ENCODE measurements around the gene TNS1.

TNS1 gene

DNA sequence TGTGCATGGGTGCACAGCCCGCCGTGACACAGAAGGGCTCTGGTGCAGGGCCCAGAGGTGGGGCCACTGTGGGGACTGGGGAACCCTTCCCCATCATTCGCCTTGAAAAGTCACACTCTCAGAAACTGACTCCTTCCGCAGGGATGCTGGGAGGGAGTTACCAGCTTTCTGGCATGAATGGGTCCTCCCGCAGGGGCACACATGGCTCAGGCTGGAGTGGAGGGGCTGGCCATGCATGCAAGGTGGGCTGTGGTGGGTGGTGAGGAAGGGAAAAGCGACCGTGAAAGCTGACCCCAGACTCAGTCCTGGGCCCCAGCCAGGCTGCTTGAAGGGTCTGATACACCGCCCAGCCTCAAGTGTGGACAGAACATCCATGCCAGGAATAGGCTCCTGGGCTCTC lies 201.1 kb downstream of the TNS1 start:
- DNase-seq (ENCODE audit: low read depth in 4 of 4, low spot score in 1 of 4) = no peak

DNA sequence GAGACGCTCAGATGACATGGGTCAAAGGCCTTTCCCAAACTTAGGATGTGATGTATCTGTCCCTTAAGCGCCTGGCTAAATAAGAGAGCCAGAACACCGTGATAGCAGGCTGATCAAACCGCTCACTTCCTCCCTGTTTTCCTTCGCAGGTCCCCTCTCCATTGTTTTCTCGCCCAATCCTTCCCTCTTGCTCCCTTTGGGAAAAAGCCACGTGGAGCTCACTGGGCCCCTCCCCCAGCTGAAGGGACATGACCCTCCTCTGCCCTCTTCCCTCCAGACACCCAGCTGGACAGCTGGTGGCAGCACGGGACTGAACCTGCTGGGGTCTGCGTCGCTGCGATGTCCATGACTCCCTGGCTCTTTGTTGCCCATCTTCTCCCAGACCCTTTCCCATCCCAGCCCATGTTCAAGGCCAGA lies 201.7 kb downstream of the TNS1 start:
- no peak for DNase-seq (ENCODE audit: low read depth in 4 of 4, low spot score in 1 of 4)

DNA sequence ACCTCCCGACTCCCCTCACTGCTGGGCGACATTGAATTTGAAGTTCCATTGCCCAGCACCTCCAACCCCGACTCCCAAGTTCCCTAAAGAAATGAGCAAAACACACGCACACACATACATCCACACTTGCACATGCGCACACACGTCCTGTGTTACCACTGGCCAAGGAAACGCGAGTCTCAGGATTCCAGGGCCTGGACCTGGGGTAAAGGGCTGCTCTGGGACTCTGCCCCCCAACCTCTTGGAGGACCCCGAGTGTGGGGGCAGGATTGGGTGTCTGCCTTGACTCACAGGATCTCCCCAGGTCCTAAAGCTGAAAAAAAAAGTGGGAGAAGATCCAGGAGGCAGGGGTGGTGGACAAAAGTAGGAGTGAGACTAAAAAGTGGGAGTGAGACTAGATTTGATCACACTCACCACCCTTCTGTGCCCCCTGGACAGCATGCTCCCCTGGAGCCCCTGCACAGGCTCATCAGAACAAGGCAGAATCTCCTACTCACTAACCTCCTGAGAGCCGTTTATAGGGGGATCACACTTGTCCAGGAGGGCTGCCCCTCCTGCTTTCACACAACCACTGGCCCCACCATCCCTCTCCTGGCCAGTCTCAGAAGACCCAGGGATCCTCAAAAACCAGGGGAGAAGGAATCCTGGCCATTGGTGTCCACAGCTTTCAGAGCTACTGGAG lies 202.2 kb downstream of the TNS1 start:
- no peak for DNase-seq (ENCODE audit: low read depth in 4 of 4, low spot score in 1 of 4)

DNA sequence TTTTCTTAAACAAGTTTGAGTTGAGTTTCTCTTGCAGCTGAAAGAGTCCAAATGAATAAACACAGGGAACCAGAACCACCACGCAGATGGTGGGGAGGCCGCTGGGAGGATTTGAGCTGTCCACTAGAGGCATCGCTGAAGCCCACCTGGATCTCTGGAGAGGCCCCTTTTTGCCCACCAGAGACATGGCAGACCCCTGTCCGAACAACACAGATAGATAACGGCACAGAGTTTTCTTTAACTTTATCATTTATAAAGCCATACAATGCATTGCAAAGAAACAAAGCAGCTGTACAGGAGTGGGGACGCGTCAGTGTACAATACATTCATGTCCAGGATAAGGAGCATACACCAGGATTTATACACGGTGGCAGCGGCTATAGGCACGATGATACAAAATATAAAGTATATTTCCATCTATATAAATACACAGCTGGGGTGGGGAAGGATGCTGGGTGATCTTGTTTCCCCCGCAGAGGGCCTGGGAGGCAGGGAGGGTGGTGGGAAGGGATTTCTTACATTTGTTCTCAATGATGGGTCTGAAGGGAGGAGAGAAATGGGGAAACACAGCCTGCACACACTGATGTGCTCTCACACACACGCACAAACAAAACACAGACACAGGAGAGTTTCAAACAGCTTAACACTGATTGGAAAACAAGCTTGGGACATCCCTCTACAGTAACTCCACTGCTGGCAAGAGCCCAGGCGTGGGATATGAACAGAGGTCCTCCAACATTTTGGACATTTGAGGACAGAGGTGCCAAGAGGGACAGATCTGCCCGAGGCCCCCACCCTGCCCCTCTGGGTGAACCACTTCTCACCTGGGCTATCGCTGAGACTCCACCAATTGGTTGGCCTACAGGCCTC lies 203.0 kb downstream of the TNS1 start:
- DNase-seq (ENCODE audit: low read depth in 4 of 4, low spot score in 1 of 4) = no peak

DNA sequence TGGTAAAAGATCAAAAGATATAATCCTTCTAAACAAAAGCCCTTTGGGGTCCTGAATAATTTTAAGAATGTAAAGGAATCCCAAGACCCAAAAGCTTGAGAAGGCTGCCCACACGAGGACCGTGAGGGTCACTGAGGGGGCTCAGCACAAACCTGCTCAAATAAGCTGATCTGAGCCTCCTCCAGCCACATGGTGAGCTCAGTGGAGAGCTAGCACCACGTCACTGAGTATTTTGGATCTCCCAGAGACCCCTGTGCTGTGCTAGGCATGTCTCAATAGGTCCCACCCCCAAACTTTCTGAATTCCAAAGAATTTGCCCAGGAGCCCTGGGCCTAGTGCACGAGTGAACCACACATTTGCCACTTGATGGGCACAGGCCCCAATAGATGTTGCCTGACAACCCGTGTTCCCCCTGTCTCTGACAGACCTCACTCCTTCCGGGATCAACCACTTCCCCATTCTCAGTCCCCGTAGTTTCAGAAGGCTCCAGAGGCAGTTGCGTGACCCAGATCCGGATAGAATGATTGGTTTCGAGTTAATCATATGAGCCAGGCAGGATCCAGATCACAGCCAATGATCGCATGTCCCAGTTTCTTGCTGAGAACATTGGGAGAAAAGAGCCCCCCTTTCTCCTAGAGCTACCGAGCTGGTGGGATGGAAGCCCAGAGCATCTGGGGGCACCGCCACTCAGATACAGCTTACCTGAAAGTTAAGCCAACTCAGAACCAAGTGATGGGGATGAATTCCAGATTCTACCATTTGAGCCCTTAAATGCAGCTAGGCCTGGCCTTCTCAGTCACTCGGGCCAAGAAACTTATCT lies 203.8 kb downstream of the TNS1 start:
- DNase-seq (ENCODE audit: low read depth in 4 of 4, low spot score in 1 of 4) = no peak

DNA sequence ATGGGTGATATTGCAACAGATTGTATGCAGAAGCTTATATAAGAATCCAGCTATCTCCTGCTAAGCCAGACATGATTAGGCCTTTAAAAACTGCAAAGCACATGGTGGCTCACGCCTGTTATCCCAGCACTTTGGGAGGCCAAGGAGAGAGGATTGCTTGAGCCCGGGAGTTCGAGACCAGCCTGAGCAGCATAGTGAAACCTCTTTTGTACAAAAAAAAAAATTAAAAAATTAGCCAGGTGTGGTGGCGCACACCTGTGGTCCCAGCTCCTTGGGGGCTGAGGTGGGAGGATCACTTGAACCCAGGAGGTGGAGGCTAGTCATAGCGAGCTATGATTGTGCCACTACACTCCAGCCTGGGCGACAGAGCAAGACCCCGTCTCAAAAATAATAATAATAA lies 204.6 kb downstream of the TNS1 start:
- no peak for DNase-seq (ENCODE audit: low read depth in 4 of 4, low spot score in 1 of 4)

DNA sequence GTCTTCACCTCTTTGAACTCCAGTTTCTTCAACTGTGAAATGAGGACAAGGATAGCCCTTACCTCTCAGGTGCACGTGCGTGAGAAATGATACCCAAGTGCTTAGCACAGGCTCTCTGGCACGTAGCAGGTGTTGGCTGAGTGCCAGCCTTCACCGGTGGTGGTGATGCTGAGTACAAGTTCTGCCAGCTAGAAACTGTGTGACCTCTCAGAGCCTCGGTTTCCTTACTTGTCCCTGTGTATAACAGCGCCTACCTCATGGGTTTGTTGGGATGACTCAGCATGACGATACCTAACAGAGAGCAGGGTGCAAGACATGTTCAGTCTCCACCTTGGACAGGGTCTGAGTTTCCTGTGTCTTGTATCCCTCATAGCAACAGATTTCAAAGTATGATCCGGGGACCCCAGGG lies 205.1 kb downstream of the TNS1 start:
- DNase-seq (ENCODE audit: low read depth in 4 of 4, low spot score in 1 of 4) = no peak

DNA sequence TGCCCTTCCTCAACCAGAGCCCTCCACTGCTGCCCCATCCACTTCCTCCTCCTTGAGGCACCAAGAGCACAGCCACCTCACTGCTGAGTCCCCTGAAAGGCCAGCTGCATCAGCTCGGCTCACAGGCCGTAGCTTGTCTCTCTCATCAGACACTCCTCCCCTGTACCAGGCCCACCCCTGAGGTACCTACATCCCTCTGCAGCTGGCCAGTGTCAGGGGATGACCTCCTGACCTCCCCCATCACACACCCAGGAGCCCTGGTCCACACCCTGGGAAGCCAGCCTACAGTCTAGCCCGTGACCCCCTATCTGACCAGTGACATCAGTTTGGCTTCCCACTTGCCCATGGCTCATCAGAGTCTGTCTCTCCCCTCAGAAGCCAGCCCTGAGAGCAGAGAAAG lies 205.6 kb downstream of the TNS1 start:
- no peak for DNase-seq (ENCODE audit: low read depth in 4 of 4, low spot score in 1 of 4)

DNA sequence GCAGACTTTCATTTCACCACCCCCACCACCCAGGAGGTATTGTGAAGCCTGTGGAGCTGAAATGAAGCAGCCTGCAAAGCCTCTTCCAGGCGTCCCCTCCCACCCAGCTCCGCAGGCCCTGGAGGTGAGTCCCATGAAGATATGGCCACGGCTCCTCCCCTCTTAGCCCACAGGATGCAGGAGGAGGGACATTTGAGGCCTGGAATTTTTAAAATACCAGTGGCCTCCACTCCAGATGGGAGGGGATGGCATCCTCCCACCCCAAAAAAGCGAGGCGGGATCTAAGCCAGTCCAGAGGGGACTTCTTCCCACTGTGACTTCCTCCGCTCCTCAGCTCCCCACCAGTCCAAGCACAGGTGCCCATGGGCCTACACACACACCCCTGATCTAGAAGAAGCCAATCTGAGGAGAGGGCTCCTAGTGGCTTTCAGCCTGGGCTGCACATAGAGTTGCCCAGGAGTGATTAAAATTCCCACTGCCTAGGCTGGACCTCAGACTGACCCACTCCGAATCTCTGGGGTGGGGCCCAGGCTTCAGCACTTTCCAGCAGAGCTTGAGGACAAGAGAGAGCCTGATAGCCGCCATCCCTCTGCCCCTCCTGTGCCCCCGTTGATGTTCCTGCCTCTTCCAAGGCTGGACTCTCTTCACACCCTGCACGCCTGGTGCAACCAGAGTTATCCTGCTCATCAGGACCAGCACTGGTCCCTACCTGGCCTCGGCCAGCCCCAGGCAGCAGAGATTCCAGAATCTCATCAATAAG lies 206.9 kb downstream of the TNS1 start:
- DNase-seq (ENCODE audit: low read depth in 4 of 4, low spot score in 1 of 4) = no peak

DNA sequence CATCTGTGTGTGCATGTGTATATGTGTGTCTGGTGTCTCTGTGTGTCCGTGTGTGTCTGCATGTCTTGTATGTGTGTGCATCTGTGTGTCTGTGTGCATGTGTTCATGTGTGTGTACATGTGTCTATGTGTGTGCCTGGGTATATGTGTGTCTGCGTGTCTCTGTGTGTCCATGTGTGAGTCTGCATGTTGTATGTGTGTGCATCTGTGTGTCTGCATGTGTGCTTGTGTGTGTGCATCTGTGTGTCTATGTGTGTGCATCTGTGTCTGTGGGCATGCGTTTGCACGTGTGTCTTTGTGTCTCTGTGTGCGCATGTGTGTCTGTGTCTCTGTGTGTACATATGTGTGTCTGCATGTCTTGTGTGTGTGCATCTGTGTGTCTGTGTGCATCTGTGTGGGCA lies 207.7 kb downstream of the TNS1 start:
- DNase-seq (ENCODE audit: low read depth in 4 of 4, low spot score in 1 of 4) = no peak

DNA sequence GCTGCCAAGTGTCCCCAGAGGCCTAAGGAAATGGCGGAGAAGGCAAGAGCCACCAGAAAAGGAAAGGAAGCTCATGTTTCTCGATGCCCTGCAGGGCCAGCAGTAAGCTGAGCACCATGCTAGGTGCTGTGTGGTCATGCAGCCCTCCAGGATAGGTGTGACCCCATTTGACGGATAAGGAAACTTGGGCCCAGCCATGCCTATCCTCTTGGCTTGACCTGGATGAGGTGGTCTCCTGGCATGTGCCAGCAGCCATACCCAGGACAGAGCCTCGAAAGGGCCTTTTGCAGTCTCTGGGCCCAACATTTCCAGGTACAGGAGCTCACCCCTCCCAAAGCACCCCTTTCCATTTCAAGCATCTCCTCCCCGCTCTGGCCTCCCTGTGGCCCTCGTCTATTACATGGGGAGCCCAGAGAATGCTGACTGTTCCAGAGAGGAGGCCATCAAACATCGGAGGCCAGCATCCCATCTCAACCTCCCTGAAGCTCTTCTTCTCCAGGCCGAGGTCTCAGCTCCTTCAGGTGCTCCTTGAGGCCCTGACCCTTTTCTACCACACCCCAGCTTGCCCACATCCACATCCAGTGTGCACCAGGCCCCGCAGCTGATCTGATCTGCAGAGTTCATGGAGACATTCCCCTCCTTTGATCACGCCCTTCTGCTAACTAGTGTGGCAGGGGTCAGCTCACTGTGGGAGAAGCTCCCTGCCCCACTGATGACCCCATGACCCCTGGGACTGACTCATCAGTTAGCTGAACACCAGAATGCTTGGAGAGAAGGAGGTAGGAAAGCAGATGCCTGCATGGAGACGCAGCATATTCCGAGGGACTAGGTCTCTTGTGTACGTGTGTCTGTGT lies 208.4 kb downstream of the TNS1 start:
- DNase-seq (ENCODE audit: low read depth in 4 of 4, low spot score in 1 of 4) = no peak

DNA sequence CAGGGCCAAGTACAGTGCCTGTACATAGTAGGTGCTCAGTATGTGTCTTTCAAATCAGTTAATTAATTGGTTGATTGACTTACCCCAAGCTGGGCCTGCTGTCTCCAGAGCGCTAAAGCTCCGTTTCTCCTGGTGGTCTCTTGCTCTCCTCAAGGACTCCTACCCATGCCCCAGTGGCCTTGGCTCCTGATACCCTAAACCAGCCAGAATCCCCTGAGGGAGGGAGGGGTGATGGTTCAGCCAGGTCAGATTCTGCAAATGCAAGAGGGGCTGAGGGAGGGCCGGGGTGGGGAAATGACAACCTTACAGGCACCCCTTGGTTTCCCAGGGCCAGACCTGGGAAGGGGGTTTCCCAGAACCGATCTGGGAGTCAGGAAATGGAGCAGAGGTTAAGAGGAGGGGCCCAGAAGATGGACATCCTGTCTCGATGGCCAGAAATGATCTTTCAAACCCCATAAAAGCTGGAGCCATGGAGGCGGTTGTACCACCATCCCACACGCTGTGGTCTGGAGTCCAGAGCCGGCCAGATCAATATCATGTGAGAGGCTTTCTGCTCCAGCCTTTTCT lies 209.1 kb downstream of the TNS1 start:
- DNase-seq (ENCODE audit: low read depth in 4 of 4, low spot score in 1 of 4) = no peak

DNA sequence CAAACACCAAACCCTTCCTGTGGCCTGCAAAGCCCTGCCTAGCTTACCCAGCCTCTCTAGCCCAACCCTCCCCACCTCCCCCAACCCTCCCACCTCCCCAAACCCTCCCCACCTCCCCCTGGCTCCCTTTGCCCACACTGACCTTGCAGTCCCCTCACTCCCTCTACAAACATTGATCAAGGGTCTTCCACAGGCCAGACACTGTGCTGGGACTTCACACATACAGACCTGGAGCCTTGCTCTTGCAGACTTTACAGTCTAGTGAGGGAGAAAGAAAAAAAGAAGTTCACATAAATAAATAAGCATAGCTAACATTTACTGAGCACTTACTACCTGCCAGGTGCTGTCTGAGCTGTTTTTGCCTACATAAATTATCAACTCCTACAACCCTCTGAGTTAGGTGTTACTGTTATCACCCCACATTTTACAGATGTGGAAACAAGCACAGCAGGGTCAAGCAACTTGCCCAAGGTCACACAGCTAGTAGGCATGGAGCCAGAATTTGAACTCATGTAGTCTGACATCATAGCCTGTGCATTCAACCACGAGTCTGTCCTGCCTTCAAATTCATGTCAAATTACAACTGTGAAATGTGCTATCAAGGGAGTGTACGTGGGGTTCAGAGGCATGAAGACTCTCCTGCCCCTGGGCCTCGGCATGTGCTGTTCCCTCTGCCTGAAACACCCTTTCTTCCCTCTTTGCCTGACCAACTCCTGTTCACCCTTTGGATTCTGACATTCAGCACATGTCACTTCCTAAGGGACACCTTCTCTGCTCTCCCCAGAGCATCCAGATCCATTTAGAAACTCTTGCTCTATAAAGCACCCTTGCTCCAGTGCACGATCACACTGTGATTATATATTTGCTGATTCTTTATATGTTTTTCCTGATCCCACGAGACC lies 209.9 kb downstream of the TNS1 start:
- no peak for DNase-seq (ENCODE audit: low read depth in 4 of 4, low spot score in 1 of 4)

DNA sequence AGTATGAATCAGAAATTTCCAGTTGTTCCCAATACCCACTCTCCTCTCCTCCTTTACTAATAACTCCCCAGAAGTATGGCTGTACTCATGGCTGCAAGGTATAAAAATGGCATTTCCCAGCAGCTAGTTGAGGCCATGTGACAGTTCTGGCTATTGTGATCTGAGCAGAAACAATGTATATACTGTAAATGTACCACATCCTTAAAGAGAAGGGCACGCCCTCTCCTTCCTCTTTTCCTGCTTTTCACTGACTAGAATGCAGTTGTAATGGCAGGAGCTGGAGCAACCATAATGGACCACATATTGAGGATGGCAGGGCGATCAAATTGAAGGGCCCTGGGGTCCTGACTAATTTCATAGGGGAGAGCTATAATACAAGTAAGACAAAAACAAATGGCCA lies 211.2 kb downstream of the TNS1 start:
- DNase-seq (ENCODE audit: low read depth in 4 of 4, low spot score in 1 of 4) = no peak

DNA sequence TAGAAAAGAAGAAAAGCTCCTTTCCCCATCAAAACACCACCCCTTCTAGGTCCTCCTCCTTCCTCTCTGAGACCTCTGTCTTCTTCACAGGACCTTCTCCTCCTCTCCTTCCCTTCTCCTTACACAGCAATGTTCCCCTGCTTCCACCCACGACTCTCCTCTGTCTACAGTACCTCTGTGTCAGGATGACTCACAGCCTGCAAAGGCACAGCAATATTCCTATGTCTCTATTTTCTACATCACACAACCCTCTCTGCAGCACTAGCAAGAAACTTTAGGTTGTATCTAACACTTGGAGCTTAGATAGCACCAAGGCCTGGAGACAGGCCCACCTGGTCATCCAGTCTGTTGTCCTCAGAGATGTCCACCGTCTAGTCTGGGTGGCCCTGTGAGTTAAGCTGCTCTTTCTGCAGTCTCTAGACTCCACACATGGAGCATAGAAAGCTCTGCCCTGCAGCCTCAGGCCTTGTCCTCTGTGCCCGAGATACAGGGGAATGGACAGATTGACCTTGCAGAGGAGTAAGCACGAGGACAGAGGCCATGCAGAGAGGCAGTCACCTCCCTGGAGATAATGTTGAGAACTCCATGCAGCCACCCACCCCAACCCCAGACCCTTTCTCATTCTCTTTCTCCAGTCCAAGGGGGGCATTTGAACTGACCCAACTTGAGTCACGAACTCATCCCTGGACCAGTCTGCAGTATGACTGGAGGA lies 212.0 kb downstream of the TNS1 start:
- no peak for DNase-seq (ENCODE audit: low read depth in 4 of 4, low spot score in 1 of 4)

DNA sequence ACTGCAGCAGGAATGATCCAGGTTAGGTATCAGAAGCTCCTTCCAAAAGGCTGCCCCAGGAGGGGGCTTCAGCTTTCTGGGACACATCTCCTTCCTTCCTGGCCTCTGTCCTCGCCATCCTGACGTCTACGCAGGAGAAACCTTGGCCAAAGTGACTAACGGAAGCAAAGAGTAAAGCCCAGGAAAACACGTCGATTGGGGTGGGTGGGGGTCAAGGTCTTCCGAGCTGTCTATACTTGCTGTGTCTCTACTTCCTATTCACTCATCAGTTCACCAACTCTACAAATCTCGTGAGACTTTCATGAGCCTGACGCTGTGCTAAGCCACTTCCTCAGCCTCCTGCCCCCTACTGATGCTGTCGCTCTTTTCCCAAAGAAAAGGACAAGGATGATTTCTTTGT lies 212.6 kb downstream of the TNS1 start:
- no peak for DNase-seq (ENCODE audit: low read depth in 4 of 4, low spot score in 1 of 4)

DNA sequence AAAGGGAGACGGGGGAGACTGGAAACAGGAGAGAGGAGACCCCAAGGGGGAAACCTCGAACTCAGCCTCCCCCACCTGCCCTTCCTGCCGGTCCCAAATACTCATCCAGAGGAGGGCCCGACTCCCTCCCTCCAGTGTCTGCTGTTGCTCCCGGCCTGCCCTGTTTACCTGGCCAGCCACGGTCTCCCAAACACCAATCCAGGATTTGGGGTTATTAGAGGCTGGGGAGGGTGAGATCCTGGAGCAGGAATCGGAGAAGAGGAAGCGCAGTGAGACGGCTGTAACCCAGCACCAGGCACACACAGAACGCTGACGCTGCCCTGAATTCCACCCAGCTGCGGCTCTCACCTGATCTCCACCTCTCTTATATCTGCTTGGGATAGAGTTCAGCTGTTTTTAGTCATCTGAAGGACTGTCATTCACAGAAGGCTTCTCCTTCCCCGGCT lies 213.0 kb downstream of the TNS1 start:
- no peak for DNase-seq (ENCODE audit: low read depth in 4 of 4, low spot score in 1 of 4)
